ENCODE measurements around the gene CLNK. TPM values are rescaled to one million over a fixed set of nuclear protein-coding genes. Genes with fewer than 3 reads are reported as not detected.

The CLNK gene
- total and polyA plus RNA-seq, 7 donors: 0.44 TPM; not detected in 6

DNA sequence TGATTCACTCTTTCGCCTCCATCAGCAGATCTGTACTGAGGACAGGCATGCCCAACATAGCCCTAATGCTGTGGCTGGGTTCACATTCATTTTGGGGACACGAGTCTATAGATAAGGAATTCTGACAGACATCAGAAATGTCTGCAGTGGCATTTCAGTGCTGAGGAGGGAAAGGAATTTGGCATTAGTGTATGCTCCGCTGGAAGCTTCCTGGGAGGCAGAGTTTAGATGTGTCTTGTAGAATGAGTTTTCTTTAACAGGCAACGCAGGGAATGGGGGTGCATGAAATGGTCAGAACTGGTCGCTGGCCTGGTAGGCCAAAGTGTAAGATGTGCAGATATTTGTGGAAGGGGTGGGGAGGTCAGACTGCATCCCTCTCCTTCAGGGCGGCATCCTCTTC, 183.8 kb downstream of the CLNK start:
- Histone ChIP-seq H3K27ac (no peak overlapping the region), H3K4me1 (no peaks in the 10 kb centered on the region), H3K4me3 (no peak overlapping the region), H3K9me3 (no peaks in the 10 kb centered on the region), H3K27me3 (no peaks in the 10 kb centered on the region), H3K36me3 (no peaks in the 10 kb centered on the region)
- whole genome bisulfite sequencing, 2 donors: 80 to 86% methylated on average over 6 of the region's 6 CpGs
- intact Hi-C loops (cut with DNase I): no loop called here
- TF ChIP-seq EP300 (IDR thresholded peaks at IDR 0.05) (no peak), POLR2AphosphoS5 (IDR thresholded peaks at IDR 0.05) (no peak), POLR2A (IDR thresholded peaks at IDR 0.05) (no peak)
- TF ChIP-seq, protein P1, sequence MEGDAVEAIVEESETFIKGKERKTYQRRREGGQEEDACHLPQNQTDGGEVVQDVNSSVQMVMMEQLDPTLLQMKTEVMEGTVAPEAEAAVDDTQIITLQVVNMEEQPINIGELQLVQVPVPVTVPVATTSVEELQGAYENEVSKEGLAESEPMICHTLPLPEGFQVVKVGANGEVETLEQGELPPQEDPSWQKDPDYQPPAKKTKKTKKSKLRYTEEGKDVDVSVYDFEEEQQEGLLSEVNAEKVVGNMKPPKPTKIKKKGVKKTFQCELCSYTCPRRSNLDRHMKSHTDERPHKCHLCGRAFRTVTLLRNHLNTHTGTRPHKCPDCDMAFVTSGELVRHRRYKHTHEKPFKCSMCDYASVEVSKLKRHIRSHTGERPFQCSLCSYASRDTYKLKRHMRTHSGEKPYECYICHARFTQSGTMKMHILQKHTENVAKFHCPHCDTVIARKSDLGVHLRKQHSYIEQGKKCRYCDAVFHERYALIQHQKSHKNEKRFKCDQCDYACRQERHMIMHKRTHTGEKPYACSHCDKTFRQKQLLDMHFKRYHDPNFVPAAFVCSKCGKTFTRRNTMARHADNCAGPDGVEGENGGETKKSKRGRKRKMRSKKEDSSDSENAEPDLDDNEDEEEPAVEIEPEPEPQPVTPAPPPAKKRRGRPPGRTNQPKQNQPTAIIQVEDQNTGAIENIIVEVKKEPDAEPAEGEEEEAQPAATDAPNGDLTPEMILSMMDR (IDR thresholded peaks at IDR 0.05): no peak
- DNase-seq: no peak

DNA sequence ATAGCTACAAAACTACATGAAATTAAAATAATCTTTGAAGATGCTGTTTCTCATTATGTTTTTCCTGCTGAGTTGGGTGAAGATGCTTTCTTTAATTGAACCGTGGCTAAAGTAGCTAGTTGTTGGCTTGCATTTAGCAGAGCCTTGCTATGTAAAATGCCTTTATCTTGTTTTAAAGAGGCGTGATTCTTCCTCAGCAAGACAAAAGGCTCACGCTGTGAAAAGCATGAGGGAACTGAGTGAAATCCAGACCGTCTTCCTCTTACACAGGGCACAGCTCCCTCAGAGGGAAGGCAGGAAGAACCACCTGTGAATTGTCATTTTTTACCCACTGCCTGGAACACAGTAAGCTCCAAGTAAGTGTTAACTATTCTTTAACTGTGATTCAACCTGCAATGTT, 188.4 kb downstream of the CLNK start:
- TF ChIP-seq, protein P1 (IDR thresholded peaks at IDR 0.05): no peak
- no peak for TF ChIP-seq POLR2A (IDR thresholded peaks at IDR 0.05)
- TF ChIP-seq POLR2AphosphoS5 (IDR thresholded peaks at IDR 0.05): no peak
- TF ChIP-seq EP300 (IDR thresholded peaks at IDR 0.05): no peak
- H3K4me1 ChIP-seq: no peaks in the 10 kb centered on the region
- no peaks in the 10 kb centered on the region for H3K9me3 ChIP-seq
- intact Hi-C loops (cut with DNase I): no loop called here
- WGBS, 2 donors: 69 to 81% methylated on average over 4 of the region's 4 CpGs
- no peak overlapping the region for H3K4me3 ChIP-seq
- H3K36me3 ChIP-seq: no peaks in the 10 kb centered on the region
- H3K27me3 ChIP-seq: peaks cover 0 to 7% (median 0%) of the 10 kb centered on the region in 3 donors
- no peak overlapping the region for H3K27ac ChIP-seq
- DNase-seq: no peak

DNA sequence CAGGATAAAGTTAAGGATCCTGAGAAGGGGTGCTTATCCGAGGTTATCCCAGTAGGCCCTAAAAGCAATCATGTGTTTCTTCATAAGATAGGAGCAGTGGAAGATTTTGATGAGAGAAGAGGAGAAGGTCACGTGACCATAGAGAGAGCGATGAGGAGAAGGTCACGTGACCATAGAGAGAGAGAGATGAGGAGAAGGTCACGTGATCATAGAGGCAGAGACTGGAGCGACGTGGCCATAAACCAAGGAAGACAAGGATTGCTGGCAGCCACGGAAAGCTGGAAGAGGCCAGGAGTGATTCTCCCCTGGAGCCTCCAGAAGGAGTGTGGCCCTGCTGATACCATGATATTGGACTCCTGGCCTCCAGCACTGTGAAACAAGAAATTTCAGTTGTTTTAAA, 188.9 kb downstream of the CLNK start:
- Histone ChIP-seq H3K27ac (no peak overlapping the region), H3K36me3 (no peaks in the 10 kb centered on the region), H3K9me3 (no peaks in the 10 kb centered on the region), H3K4me1 (no peaks in the 10 kb centered on the region), H3K27me3 (peaks cover 0 to 7% (median 0%) of the 10 kb centered on the region in 3 donors), H3K4me3 (no peak overlapping the region)
- 81 to 88% methylated on average over 7 to 8 of the region's 8 CpGs for WGBS, 2 donors
- TF ChIP-seq EP300 (IDR thresholded peaks at IDR 0.05): no peak
- TF ChIP-seq POLR2A (IDR thresholded peaks at IDR 0.05): no peak
- TF ChIP-seq, protein P1 (IDR thresholded peaks at IDR 0.05): no peak
- no peak for TF ChIP-seq POLR2AphosphoS5 (IDR thresholded peaks at IDR 0.05)
- no peak for DNase-seq
- intact Hi-C loops (cut with DNase I): no loop called here

DNA sequence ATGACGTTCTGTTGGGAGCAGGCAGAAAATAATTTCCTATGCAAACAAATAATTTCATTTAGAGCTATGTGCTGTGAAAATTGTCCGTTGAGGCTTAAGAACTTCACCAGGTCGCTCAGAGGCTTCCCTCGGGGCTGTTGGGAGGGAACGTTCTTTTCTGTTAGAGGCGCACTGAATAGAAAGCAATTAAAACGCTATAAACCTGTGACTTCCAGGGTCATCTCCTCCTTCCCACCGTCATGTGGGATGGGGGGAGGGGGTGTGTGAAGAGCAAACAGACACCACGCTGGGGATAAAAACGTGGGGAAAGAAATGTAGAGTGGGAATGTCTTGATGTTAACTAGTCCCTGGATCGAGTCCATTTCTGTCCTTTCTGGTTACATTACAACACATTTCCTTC, 192.1 kb downstream of the CLNK start:
- DNase-seq: no peak
- Histone ChIP-seq H3K27ac (no peak overlapping the region), H3K36me3 (no peaks in the 10 kb centered on the region), H3K4me3 (no peak overlapping the region), H3K4me1 (no peaks in the 10 kb centered on the region), H3K27me3 (peaks cover 0 to 7% (median 0%) of the 10 kb centered on the region in 3 donors), H3K9me3 (no peaks in the 10 kb centered on the region)
- WGBS, 2 donors: 8 to 48% methylated on average over 11 of the region's 11 CpGs
- TF ChIP-seq POLR2A (IDR thresholded peaks at IDR 0.05) (no peak), EP300 (IDR thresholded peaks at IDR 0.05) (no peak), POLR2AphosphoS5 (IDR thresholded peaks at IDR 0.05) (no peak)
- TF ChIP-seq, protein P1 (IDR thresholded peaks at IDR 0.05): no peak
- intact Hi-C loops (cut with DNase I): no loop called here

DNA sequence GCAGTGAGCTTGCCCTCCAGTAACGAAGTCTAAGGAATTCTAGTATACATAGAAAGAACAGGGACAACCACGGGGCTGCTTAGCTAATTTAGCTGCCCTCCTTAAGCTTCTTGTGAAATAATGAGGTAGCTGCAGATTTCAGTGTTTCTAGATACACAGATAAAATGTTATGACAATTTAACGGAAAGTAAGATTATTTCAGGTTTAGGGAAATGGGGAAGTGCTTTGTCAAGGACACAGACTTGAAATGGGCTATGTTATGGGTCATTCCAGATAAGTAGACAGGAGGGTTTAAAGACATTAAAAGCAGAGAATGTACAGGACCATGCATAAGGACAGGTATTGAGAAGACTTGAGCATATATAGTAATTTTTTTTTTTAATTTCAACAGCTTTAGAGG, 193.2 kb downstream of the CLNK start:
- H3K9me3 ChIP-seq: no peaks in the 10 kb centered on the region
- no peaks in the 10 kb centered on the region for H3K36me3 ChIP-seq
- H3K27ac ChIP-seq: no peak overlapping the region
- 81 to 88% methylated on average over 3 of the region's 3 CpGs for WGBS, 2 donors
- intact Hi-C loops (cut with DNase I): no loop called here
- no peak for DNase-seq
- H3K27me3 ChIP-seq: peaks cover 0 to 7% (median 0%) of the 10 kb centered on the region in 3 donors
- H3K4me3 ChIP-seq: no peak overlapping the region
- no peaks in the 10 kb centered on the region for H3K4me1 ChIP-seq
- TF ChIP-seq, protein P1 (IDR thresholded peaks at IDR 0.05): no peak
- TF ChIP-seq EP300 (IDR thresholded peaks at IDR 0.05) (no peak), POLR2A (IDR thresholded peaks at IDR 0.05) (no peak)
